Activated naive CD4-positive, alpha-beta T cell treated with anti-CD3 and anti-CD28 coated beads, Interleukin-2, amount 50 U/mL, for 16 hours (primary cell): ENCODE measurements around the gene C1QTNF6.

Source experiments
- DNase-seq: peaks from one replicate; pipeline ENCODE4 v3.0.0-alpha.2; 2020

Gene C1QTNF6

DNA sequence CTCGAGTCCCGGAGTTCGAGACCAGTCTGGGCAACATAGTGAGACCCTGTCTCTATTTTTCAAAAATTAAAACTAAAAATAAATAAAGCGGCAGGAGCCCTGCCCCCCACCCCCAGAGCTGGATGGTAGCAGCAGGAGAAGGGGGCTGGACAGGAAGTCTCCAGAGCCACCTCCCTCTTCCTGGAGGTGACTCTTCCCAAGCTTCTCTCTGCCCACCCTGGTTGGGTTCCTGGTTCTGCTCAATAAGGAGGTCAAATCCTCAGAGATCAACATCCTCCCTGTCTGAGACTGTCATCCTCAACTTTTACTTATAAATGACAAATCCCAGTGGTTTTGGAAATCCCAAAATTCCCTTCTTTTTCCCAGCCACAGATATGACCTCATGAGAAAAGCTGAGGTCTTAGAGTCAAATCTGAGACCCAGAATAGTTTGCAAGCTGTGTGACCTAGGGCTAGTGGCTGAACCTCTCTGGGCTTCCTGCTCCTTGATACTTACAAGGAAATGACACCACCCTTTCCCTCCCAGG is 987 bp downstream of the C1QTNF6 start:
- no peak for DNase-seq

- DNase-seq, result no peak
These were observed 1.6 kb downstream of the C1QTNF6 start for GRCh38 chr22:37186228-37186996.

DNA sequence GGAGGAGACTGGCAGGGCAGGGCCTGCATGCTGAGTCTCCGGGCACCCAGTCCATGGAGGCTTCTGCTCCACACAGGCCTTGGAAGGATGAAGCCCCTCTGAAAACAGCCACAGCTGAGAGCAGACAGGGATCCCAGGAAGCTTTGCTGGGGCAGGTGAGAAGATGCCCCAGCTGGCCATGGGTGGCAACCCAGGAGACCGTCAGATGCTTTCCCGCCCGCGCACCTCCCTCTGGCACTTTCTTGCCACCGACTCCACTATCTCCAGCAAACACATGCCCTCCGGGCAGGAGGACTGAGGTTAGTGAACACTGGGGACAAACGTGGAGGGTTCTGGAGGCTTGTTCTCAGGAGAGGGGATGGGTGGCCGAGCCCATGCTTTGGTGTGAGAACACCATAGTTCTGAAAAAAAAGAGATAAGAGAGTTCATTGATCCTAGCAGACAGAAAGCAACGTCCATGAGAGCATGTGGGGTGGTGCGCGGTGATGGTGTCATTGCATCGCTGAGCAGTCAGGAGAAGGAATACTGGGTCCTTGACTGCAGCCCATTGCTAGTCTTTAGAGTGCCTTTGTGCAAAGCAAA is 2.3 kb downstream of the C1QTNF6 start:
- DNase-seq, result no peak

DNA sequence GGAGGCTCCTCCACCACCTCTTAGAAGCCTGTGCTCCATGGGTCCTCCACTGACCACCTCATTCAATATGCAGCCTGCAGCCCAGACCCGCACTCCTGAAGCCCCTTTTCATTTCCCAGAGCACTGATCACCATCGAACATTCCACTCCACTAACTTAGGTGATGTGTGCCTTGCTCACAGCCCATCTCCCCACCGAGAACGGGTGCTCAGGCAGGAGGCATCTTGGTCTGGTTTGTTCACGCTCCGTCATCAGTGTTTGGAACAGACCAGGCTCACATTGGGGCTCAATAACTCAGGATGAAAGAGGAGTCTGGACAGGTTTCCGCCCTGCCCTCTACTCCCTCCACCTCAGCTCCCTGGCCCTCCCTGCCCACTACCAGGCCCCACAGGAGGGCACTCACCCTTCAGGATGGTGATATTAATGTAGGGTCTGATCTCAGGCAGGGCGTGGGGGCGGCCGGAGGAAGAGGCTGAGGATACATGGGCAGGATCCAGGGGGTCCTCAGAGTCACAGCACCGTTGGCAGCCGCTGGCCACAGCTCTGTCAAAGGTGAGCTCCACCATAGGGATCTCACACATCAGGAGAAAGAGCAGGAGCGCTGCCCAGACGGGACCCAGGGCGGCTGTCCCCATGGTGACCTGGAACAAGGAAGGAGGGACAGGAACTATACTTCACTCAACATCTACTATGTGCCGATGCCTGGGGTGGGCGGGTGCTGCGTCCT is 3.1 kb downstream of the C1QTNF6 start:
- no peak for DNase-seq

DNA sequence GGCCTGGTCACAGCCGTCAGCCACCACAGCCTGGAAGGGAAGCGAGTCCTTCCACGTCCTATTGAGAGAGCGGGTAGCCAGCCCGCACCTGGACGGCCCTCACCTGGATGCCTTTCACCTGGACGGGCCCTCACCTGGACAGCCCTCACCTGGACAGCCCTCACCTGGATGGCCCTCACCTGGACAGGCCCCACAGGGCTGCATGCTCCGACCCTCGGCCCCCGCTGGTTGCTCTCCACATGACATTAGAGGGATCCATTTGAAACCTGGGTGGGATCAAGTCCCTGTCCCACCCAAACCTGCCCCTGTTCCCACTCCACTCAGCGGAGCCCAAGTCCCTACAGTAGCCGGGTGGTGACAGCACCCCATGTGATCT is 3.7 kb downstream of the C1QTNF6 start:
- no peak for DNase-seq

GRCh38 chr22:37183432-37184379 is 4.3 kb downstream of the C1QTNF6 start:
- DNase-seq, result no peak

- no peak for DNase-seq
These were observed 5.2 kb downstream of the C1QTNF6 start for GRCh38 chr22:37182949-37183245.

DNA sequence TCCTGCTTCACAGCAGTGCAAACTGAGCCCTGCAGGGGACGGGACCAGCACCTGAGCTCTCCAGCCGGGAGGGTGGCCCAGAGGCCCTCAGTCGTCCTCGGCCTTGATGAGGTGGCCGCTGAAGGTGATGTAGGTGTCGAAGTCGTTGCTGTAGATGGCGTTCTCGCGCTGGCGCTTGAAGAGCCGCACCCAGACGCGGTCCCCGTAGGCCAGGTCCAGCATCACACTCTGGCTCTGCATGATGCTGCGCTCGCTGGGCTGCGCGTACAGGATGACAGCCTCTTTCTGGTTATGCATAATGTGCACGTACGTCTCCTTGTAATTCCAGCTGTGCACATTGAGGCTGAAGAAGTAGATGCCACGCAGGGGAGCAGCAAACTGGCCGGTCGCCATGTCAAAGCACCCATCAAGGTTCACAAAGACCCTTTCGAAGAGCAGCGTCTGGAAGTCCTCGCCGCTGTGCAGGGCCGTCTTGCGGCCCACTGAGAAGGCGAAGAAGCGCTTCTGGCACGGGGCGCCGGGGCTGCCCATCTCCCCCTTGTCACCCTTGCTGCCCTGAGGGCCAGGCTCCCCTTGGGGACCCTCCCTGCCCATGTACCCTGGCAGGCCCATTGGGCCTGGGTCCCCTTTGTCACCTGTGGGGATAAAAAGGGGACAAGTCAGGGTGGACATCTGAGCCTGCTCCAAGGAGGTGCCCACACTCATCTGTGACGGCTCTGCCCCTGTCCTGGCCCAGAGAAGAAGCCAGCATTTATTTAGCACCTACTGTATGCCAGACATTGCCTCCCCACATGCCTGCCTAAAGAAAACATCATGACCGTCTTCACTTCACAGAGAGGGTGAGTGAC is 5.7 kb downstream of the C1QTNF6 start:
- no peak for DNase-seq

- DNase-seq, result no peak
These were observed 6.4 kb downstream of the C1QTNF6 start for GRCh38 chr22:37181681-37182080.

DNA sequence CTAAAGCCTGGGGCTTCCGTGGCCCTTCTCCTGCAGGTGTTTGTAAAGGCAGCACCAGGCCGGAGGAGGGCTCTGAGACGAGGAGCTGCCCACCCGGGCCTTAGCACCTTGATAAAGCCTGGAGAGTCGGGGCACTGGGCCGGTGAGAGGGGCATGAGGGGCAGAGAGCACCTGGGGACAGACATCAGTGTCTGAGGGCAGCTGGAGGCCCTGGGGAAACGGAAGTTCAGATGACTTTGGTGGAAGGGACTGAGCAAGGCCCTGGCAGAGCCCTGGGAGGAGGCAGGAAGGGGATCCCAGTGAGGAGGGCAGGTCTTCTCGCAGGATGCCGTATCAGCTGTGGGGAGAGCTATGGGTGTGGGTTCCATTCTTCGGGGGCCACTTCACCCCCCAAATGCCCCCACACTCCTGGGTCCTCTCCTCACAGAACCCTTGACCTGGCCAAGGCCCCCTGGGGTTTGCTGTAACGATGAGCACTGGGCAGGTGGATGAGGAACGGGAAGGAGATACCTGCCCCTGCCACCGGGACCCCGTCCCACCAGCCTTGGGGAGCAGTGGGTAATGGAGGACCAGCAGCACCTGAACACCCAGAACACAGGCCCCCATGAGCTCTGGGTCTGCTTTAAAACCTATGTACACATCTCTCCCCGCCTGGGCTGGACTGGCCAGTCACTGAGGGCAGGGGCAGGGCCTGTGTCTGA is 7.4 kb downstream of the C1QTNF6 start:
- no peak for DNase-seq

- DNase-seq, result no peak
These were observed 8.2 kb downstream of the C1QTNF6 start for GRCh38 chr22:37179622-37180420.

GRCh38 chr22:37179126-37179470 is 8.9 kb downstream of the C1QTNF6 start:
- DNase-seq, result no peak

GRCh38 chr22:37178350-37179125 is 9.5 kb downstream of the C1QTNF6 start:
- no peak for DNase-seq

DNA sequence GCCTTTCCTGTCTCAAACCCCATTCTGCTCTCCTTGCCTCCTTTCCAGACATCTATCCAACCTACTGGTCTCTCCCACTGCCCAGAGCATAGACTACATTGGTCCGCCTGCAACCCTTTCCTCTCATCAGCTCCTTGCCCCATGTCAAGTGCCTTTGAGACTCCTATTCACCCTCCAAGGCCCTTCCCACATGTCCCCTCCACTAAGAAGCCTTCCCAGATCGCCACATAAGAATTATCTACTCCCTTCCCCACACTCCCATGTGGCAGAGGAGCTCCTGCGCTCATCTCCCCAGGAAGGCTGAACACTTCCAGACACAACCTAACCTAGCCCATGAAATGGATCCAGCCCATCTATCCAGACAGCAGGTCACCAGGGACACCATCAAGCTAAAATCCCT is 10.3 kb downstream of the C1QTNF6 start:
- DNase-seq, result no peak

DNA sequence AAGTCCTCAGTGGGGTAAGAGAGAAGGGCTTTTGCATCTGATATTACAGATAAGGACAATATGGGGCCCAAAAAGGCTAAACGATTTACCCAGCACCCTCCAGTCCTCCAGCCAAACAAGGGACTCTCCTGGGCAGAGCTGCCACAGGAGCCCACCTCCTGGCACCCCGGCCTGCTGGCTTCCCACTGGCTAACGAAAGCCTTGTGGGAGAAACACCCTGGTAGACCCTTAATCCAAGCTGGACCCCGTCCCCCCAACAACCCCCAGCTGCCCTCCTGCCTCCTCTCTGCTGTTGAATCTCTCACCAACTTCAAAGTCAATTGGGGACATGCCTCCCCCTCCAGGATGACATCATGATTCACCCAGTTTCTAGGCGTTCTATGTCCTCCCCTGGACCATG is 10.8 kb downstream of the C1QTNF6 start:
- no peak for DNase-seq

- peak; percentile 11 for DNase-seq
These were observed 11.5 kb downstream of the C1QTNF6 start for GRCh38 chr22:37176464-37177061.

DNA sequence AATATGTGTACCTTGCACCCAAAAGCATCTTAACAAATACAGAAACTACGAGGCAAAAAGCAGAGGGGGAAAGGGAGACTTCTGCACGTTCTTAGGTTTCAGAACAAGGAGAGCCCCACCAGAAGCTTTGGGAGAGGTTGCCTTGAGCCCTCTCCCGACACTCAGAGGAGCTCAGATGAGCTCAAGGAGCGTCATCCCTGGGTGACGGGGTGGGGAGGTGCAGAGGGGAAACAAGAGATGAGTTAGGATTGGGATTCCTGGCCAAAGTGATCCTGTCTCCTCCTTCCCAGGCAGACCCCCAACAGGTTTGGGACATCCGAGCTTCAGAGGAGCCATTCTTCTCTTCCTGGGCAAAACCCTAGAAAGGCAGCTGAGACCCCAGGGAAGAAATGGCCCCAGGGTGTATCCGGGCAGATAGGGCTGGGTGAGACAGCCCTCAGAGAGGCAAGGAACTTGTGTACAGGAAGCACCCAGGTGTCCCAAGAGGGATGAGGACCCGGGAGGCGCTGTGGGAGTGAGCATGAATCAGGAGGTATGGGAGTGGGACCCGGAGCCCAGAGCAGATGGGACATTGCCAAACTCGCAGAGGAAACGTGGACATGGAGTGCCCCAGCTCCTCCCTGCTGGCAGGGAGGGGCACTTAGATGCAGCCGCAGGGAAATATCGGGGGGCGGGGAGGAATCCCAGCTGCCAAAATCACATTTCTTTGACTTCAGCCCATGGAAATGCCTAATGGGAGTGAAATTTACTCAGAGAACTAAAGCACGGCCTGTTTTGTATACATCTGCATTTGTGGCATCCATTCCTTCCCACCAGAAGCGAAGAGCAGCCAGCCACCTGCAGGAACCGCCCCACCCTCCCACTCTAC is 12.4 kb downstream of the C1QTNF6 start:
- DNase-seq, result peak; percentile 5

DNA sequence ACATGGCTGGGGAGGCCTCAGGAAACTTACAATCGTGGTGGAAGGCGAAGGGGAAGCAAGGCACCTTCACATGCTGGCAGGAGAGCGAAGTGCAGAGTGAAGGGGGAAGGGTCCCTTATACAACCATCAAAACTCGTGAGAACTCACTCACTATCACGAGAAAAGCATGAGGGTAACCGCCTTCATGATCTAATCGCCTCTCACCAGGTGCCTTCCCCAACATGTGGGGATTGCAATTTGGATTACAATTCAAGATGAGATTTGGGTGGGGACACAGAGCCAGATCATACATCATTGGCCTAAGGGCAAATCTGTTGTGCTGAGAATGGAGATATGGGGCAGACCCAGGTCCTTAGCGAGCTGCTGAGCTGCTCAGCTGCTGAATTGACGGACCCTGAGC is 13.1 kb downstream of the C1QTNF6 start:
- DNase-seq, result peak; percentile 2
